ENCODE data around the gene NEDD4L. TPM values are rescaled to one million over a fixed set of nuclear protein-coding genes. Genes with fewer than 3 reads are reported as not detected.
A peak's percentile ranks its signal among the peaks of the same experiment; 100 is the strongest.

Gene NEDD4L
- total and polyA plus RNA-seq, 7 donors: 14.8 to 28.0 (median 19.6) TPM

DNA sequence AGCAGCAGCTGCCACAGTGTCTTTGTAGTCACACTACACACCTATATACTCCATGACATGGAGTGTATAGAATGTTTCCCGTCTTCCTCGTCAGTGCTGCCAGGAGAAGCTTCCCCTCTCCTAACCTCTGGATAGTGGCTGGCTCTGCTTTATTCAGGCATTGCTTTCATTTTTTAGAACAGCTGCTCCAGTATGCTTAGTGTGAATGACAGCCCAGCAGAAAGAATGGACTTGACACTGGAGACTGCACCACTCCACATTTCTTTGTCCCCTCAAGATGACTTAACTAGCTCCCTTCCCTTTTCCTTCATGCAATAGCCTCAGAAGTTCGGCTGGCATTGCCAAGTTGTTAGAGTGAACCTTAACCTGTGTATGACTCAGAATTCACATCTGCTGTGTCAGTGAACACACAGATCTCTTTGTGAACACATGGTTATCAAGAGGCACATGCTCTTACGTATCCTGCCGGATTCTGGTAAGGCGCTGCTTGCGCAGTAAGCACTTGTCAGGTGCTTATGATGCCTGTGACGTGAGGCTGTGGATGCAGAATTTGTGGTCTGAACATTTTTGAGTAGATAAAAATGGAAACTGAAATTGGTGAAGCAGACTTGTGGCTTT is 73.9 kb downstream of the NEDD4L start:
- Histone ChIP-seq H3K27me3 (ENCODE audit: insufficient read depth in 3 of 3, low read length in 2 of 3) (no peaks in the 10 kb centered on the region), H3K4me1 (no peaks in the 10 kb centered on the region), H3K9me3 (no peaks in the 10 kb centered on the region), H3K27ac (no peak overlapping the region), H3K36me3 (ENCODE audit: insufficient read depth in 1 of 2, low read depth in 1 of 2) (no peaks in the 10 kb centered on the region), H3K4me3 (no peak overlapping the region)
- intact Hi-C loops (cut with DNase I): loop anchor here in 1 of 2 donors (5.0 kb wide), 1 partner anchor 76 kb away; the partner anchor contains the start of gene NEDD4L
- 53 to 60% (median 54%) methylated on average over 8 of the region's 8 CpGs for WGBS, 3 donors
- ATAC-seq: peak in 3 of 4 donors; percentile 41 to 61 (median 43)
- DNase-seq: no peak
- TF ChIP-seq, protein P1, sequence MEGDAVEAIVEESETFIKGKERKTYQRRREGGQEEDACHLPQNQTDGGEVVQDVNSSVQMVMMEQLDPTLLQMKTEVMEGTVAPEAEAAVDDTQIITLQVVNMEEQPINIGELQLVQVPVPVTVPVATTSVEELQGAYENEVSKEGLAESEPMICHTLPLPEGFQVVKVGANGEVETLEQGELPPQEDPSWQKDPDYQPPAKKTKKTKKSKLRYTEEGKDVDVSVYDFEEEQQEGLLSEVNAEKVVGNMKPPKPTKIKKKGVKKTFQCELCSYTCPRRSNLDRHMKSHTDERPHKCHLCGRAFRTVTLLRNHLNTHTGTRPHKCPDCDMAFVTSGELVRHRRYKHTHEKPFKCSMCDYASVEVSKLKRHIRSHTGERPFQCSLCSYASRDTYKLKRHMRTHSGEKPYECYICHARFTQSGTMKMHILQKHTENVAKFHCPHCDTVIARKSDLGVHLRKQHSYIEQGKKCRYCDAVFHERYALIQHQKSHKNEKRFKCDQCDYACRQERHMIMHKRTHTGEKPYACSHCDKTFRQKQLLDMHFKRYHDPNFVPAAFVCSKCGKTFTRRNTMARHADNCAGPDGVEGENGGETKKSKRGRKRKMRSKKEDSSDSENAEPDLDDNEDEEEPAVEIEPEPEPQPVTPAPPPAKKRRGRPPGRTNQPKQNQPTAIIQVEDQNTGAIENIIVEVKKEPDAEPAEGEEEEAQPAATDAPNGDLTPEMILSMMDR (IDR thresholded peaks at IDR 0.05): no peak

DNA sequence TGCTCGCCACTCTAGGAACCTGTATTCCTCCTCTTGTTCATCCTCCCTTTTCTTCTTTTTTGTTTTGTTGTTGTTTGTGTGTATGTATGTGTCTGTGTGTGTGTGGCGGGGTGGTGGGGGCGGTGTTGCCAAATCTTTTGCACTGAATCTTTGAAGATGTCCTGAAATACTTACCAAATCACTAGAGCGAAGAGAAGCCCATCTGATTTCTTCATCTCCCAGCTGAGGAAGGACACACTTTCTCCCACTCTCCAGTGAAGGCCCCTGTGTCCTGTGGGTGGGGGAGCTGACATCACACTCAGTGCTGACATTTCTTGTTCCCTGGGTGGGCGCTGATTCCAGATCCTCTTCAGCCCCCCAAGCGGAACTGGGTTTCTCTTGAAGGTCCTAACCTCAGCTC is 74.5 kb downstream of the NEDD4L start:
- no peak overlapping the region for H3K4me3 ChIP-seq
- ATAC-seq (no peak), DNase-seq (no peak)
- no peaks in the 10 kb centered on the region for H3K9me3 ChIP-seq
- no peaks in the 10 kb centered on the region for H3K36me3 ChIP-seq (ENCODE audit: insufficient read depth in 1 of 2, low read depth in 1 of 2)
- intact Hi-C loops (cut with DNase I): loop anchor here in 1 of 2 donors (5.0 kb wide), 1 partner anchor 76 kb away; the partner anchor contains the start of gene NEDD4L
- 83 to 96% (median 94%) methylated on average over 6 of the region's 6 CpGs for WGBS, 3 donors
- TF ChIP-seq, protein P1 (IDR thresholded peaks at IDR 0.05): no peak
- no peaks in the 10 kb centered on the region for H3K4me1 ChIP-seq
- no peaks in the 10 kb centered on the region for H3K27me3 ChIP-seq (ENCODE audit: insufficient read depth in 3 of 3, low read length in 2 of 3)
- H3K27ac ChIP-seq: no peak overlapping the region

DNA sequence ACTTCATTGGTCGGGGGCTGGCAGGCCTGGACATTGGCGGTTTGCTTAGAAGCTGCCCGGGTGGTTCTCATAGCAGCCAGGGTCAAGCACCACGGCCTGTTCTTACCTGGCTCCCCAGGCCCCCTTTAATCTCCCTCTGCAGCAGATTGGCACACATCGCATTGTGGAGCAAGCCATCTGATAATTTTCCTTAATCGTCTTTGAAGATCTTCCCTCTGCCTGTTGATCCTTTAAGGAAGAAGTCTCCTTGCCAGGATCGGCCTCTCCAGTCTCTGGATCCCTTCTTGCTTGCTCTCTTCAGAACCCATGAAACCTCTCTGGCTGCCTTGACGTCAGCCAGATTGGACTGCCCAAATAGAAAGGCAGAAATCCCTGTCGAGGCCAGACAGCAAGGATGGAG is 75.8 kb downstream of the NEDD4L start:
- DNase-seq (no peak), ATAC-seq (no peak)
- TF ChIP-seq, protein P1 (IDR thresholded peaks at IDR 0.05): no peak
- 89 to 94% (median 91%) methylated on average over 9 of the region's 9 CpGs for WGBS, 3 donors
- no peaks in the 10 kb centered on the region for H3K36me3 ChIP-seq (ENCODE audit: insufficient read depth in 1 of 2, low read depth in 1 of 2)
- intact Hi-C loops (cut with DNase I): loop anchor here (5.0 to 10.0 kb wide), 4 partner anchors 78 to 488 kb away; partner anchors contain the start of gene NEDD4L (in 1 of the 2)
- no peaks in the 10 kb centered on the region for H3K27me3 ChIP-seq (ENCODE audit: insufficient read depth in 3 of 3, low read length in 2 of 3)
- no peaks in the 10 kb centered on the region for H3K9me3 ChIP-seq
- no peak overlapping the region for H3K4me3 ChIP-seq
- H3K27ac ChIP-seq: no peak overlapping the region
- no peaks in the 10 kb centered on the region for H3K4me1 ChIP-seq

DNA sequence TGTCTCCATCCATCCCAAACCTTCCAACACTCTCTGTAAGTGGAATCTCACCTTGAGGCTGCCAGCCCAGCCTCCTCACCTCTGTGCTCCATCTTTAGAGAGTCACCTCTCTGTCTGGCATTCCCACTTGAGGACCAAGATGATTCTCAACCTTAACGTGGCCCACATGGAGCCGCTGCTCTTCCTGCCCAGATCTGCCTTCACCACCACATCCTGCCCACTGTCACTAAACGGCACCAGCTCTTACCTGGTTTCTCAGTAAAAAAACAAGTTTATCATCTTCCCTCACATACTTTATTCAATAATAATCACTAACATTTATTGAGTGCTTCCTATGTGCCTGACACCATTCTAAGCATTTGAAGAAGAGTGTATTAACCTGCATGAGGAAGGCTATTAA is 80.4 kb downstream of the NEDD4L start:
- no peak overlapping the region for H3K4me3 ChIP-seq
- no peaks in the 10 kb centered on the region for H3K36me3 ChIP-seq (ENCODE audit: insufficient read depth in 1 of 2, low read depth in 1 of 2)
- whole genome bisulfite sequencing, 3 donors: 45 to 67% (median 45%) methylated on average over 3 of the region's 3 CpGs
- no peak overlapping the region for H3K27ac ChIP-seq
- intact Hi-C loops (cut with DNase I): loop anchor here (5.0 to 10.0 kb wide), 3 partner anchors 240 to 492 kb away; no protein-coding TSS in a partner anchor
- no peaks in the 10 kb centered on the region for H3K4me1 ChIP-seq
- no peaks in the 10 kb centered on the region for H3K27me3 ChIP-seq (ENCODE audit: insufficient read depth in 3 of 3, low read length in 2 of 3)
- TF ChIP-seq, protein P1 (IDR thresholded peaks at IDR 0.05): no peak
- no peaks in the 10 kb centered on the region for H3K9me3 ChIP-seq
- DNase-seq: no peak
- no peak for ATAC-seq

Data from psoas muscle (tissue), 8 donors.